Activated naive CD4-positive, alpha-beta T cell treated with anti-CD3 and anti-CD28 coated beads, Interleukin-2, amount 50 U/mL, for 16 hours (primary cell): ENCODE data around the gene DUS2.
A peak's percentile ranks its signal among the peaks of the same experiment; 100 is the strongest.
"Not testable (repeated sequence)": the region's sequence is repeated elsewhere in the genome, so short reads cannot be mapped to it uniquely, and the experiment has no call there.

ENCODE experiments used
- DNase-seq: peaks from one replicate; pipeline ENCODE4 v3.0.0-alpha.2; 2020

DUS2 gene

DNA sequence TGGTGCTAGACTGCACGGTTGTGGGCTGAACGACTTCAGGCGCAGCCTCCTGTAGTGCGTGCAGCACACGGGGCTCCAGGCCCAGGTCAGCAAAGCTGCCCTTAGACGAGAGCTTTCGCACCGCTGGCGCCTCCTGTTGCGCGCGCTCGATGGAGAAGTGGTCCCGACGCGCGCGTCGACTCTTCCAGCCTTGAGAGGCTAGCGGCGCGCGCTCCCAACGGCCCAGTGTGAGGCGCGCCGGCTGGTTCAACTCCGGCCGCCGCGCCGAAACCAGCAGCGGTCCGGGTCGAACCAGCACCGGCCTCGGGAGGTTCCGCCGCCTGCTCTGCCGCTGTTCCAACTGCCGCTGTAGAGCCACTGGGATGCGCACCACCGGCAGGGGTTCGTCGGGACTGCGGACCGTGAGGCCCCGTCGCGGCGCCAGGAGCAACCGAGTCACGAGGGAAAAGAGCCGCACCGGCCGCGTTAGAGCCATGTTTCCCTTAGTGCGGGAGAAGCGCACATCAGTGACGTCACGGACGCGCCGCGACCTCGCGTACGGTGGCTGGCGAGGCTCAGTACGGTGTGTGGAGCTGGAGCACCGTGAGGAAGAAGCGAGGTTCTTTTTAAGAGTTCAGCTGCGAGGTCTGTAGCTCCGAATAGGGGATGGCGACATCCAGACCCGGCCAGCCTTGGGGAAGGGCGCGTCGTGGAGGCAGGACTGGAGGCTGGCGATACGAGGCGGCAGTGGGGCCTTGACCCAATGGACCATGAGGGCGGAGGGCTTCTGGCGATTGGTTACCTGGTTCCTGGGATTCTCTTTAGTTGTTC lies at the start of gene DUS2, which contains the start of gene DDX28:
Gene DUS2, plus strand, starts transcription at position 557 of the 810 bp plus-strand sequence. CDS start 14,740 bp downstream, outside the sequence.
Gene DDX28, minus strand, starts transcription at position 505 of the 810 bp plus-strand sequence. Its CDS starts 30 bp downstream, at position 475.
- DNase-seq: peak; percentile 93

DNA sequence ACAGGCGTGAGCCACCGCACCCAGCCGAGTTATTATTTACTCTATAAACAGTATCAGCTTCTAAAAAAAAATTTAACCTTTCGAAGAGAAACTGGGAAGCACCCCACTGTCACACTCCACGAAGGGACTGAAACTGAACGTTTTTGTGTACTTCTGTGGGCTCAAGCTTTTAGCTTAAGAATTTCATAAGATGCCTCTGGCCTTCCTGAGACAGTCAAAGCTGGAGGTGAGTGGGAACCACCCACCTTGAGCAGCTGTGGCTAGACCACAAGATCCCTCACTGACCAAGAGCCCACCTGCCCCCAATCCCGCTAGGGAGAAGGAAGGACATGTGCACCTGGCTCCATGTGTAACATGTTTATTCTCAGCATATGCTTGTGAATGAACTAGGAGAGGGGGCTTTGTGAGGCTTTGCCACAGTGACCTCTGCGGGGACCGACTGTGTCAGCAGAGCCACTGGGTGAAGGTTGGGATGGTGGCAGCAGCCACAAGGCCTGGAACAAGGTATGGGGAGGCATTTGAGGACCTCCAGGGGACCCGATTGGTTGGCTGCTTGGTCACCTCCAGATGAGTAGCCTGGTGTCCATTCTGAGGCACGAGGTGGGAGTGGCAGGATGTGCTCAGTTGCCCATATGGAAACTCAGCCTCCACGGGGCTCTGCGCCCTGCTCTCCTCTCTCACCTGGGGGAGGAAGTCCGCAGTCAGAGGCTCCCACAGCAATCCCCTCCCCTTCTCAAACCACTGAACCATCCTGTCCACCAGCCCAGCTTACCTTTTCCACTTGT lies 47.6 kb upstream of the DUS2 start:
- no peak for DNase-seq

DNA sequence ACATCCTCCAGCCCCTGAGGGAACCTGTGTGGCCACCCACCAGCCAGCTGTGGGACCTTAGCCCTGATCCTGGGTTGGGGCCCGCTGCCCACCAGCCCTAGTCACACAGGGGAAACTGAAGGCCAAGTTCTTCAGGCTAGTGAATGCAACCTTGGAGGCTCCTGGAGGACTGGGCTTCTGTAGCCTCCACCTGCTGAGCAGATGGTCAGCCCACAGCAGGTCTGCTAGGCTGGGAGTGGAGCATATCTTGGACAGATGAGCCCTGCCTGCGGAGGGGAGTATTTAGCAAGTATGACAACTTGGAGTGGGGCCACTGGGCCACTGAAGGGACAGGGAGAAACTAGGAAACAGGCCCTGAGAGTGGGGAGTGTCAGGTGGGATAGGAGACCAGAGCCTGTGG lies 46.9 kb upstream of the DUS2 start:
- no peak for DNase-seq

DNA sequence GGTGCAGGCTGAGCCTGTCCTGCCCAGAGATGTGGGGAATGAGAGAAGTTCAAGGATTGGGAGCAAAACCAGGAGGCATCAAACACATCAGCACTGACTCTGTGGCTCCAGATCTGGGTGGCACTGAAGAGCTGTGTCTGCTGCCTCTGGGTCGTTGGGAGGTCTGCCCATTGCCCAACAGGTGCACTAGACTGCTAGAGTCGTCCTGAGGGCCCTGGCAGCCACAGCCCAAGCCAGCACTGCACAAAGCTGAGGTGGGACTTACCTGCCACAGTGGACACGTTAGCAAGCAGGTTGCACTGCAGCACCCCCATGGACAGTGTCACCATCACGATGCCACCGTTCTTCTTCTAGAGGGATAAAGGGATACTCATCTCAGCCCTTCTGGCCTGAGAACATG lies 46.1 kb upstream of the DUS2 start:
- DNase-seq: no peak

DNA sequence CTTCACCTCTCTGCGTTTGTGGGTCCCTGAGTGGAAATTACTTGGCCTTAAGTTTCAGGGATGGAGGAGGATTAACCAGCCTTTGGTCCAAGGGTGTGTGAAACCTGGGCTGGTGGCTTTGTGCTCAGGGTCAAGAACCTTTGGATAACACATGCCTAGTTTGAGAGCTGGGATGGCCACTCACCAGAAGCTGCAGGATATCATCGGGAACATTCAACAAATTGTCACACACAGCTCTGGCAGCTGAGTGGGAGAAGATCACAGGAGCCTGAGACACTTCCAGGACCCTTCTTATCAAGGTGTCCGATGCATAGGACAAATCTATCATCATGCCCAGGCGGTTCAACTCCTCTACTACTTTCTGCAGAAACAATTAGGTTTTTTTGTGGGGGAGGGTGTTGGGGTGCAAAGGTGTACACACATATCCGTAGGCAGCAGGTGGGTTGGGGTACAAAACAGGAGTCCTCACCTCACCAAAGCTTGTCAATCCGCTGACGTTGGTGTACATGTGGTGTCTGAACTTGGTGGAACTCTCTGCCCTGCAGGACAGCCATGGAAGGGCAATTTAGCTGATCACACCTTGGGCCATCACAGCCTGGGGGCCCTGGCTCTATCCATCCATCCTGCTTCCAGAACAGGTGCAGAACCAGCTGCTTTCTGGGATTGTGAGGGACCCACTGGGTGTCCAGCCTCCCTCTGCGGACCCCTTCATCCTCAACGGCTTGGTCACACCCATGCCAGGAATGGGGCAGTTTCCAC lies 45.4 kb upstream of the DUS2 start:
- no peak for DNase-seq

DNA sequence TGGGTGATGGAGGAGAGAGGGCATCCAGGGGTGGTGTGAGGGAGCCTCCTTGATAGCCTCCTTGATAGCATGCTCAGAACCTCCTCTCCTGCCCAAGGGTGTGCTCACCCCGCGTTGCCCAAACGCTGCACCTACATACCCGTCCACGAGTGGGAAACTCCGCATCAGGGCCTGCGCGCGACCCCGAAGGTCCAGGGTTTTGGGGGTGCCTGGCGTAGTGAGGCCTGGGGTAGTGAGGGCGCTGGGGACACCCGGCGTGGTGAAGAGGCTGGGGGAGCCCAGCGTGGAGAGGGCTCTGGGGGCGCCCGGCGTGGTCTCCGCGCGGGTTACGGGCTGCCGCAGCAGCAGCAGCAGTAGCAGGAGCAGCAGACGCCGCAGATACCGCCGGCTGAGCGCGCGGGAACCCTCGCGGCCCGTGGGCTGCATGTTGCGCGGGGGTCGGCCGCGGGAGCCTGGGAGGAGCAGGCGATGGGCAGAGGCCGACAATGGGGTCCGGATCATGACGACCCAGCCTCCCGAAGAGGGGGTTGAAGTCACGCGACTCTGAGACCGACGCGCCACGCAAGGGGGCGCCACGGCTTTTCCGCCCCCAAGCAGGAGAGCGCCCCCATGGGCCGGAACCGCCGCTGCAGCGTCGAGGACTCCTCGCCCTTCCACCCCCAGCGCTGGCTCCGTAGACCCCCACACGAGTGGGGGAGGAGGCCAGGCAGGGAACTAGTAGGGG lies 43.0 kb upstream of the DUS2 start, which contains the start of gene DPEP3:
Gene DPEP3, minus strand, starts transcription at position 545 of the 724 bp plus-strand sequence. Its CDS starts 119 bp downstream, at position 426.
- peak; percentile 30 for DNase-seq

DNA sequence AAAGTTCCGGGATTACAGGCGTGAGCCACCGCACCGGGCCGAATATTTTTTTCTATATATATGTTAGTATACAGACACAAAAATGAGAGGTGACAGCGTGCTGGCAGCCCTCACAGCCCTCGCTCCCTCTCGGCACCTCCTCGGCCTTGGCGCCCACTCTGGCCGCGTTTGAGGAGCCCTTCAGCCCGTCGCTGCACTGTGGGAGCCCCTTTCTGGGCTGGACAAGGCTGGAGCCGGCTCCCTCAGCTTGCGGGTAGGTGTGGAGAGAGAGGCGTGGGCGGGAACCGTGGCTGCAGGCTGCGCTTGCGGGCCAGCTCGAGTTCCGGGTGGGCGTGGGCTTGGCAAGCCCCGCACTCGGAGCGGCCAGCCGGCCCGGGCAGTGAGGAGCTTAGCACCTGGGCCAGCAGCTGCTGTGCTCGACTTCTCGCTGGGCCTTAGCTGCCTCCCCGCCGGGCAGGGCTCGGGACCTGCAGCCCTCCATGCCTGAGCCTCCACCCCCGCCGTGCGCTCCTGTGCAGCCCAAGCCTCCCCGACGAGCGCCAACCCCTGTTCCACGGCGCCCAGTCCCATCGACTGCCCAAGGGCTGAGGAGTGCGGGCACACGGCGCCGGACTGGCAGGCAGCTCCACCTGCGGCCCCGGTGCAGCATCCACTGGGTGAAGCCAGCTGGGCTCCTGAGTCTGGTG lies 40.9 kb upstream of the DUS2 start:
- DNase-seq: no peak

DNA sequence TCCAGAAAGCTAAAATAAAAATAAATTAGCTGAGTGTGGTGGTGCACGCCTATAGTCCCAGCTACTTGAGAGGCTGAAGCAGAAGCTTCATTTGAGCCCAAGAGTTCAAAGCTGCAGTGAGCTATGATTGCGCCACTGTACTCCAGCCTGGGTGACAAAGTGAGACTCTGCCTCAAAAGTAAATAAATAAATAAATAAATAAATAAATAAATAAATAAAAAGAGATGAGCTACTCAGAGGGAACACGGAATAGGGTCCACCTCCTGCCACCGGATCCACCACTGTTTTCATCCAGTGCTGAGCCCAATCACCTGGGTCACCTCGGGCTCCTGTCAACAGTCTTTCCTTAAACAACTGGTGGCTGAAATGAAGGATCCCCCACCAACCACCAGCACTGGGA lies 36.1 kb upstream of the DUS2 start:
- DNase-seq: no peak

DNA sequence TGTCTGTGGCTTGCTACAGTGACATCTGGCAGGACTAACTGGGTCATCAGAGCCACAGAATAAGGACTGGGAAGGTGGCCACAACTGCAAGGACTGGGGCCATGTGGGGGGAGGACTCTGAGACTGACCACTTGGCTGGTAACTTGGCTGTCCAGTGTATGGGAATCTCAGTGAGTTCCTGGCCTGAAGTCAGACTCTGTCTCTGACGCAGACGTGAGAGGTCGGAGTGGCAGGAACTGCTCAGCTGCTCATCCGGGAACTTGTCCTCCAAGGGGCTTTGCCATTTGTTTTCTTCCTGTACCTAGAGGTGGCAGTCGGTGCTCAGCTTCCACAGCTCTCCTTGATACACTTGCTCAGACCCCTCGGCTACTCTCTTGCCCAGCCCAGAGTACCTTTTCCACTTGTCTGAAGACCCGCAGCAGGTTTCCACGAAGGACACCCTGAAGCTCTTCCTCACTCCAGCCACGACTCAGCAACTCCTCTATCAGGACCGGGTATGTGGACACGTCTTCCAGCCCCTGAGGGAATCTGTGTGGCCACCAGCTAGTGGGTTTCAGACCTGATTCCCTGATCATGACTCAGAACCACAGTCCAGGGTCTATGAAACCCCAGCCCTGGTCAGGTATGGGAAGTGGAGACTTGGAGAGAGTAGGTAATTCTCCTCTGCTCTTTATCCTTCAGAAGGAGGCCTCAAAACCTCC lies 35.5 kb upstream of the DUS2 start:
- DNase-seq: no peak

DNA sequence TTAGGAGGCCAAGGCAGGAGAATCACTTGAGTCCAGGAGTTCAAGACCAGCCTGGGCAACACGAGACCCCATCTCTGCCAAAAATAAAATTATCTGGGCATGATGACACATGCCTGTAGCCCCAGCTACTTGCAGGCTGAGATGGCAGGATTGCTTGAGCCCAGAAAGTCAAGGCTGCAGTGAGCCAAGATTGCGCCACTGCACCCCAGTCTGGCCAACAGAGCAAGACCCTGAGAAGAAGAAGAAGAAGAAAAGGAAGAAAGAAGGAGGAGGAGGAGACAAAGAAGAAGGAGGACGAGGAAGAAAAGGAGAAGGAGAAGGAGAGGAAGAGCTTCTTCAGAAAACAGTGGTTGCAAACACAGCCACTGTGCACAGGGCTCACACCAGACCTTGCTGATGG lies 34.4 kb upstream of the DUS2 start:
- DNase-seq: no peak

DNA sequence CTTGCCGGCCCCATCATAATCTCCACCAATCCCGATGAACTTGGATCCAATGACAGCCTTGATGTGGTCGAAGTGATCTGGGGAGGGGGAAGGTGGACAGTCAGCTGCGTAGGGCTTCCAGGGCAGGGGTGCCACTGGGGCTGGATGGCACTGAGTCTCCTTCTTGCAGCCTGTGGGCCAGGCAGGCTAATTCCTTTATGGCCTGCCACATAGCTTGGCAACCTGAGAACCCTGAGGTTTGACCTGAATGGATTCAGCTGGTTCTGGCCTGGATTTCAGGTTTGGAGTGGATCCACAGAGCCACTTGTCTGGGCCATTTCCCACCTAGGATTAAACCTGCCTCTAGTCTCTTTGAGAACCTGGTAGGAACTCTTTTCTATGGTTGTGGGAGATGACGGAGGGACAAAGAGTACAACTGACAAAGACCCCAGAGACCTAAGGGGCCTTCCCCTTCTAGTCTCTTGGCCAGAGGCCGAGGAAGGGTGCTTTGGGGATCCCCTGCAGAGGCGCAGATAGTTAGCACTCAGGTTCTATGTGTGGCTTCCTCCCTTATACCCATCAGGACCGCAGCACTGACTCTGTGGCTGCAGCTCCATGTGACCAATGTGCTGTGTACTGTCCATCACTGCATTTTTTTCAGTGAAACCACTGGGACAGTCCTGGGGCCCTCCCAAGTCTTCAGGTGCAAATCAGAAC lies 33.6 kb upstream of the DUS2 start:
- DNase-seq: no peak

DNA sequence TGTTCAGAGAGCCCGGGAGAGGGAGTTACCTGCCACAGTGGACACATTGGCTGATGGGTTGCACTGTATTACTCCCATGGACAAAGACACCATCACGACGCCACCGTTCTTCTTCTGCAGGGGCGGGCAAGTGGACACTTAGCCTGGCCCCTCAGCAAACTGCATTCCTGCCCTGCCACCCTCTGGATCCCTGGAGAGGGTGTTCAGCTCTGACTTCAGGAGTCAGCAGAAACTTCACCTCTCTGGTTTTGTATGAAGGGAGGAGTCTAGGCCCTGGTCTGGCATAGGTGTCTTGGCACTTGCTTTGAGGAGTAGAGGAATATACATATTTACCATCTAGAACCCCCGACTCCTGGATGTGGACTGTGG lies 33.1 kb upstream of the DUS2 start:
- no peak for DNase-seq

DNA sequence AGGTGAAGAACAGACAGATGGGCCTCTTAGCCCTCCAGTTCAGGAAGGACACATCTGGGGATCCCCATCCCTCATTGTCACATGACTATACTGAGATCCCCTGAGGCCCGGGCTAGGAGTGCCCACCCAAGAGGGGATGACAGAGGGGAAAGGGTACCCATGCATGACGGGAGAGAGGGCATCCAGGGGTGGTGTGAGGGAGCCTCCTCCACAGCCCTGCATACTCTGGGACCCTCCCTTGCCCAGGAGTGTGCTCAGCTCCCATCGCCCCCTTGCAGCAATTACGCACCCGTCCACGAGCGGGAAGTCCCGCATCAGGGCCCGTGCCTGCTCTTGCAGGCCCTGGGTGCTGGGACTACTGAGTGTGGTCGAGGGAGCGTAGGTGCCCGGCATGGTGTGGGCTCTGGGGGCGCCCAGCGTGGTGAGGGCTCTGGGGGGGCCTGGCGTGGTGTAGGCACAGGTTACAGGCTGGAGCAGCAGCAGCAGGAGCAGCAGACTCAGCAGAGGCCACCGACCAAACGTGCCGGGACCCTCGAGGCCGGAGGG lies 30.4 kb upstream of the DUS2 start:
- no peak for DNase-seq

DNA sequence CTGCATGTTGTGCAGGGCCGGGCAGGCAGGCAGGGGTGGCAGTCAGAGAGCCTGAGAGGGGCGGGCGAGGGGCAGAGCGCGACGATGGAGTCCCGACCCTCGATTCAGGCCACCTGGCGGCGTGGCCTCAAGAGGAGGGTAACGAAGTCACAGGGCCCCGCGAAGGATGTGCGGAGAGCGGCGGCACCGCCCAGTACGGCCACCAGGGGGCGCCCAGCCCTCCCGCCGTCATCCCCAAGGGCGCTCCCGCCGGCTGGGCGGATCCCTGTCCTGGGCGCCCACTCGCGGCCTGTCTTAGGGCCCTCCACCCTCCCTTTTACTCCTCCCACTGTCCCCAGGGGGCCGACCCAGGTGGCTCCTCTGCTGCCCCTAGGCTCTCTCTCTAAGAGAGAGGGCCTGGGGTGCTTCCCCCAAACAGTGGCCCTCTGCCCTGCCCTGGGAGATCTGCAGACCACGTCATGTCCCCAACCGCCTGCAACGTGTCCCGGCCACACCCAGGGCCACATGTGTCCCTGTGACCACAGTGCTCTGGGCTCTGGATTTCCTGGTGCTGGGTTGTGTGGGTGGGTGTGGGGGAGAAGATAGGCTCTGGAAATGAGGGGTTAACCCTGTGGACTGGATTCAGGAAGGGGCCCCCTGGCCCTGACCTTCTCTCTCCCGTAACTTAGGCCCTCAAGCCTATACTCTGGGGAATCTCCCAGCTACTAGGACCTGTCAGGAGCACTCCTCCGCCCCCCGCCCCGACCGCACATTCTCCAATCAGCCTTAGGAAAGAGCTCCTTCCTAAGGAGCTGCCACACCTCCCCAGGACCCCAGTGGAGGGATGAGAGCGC lies 29.7 kb upstream of the DUS2 start:
- DNase-seq: peak; percentile 83

DNA sequence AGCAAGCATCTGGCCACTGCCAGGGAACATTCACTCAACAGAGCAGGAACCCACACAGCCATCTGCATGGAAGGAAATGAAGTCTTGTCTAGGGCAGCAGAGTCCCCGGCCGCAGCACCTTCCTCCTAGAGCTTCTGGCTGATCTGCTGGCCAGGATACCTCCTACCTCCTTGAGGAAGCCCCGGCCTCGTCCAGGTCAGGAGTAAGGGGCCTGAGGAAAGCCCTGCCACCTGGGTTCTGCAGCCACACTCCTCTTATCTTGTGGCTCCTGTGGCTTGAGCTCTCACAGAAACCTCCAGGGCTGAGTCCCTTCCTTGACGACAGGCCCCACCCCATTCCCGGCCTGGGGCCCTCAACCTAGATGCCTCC lies 29.1 kb upstream of the DUS2 start:
- DNase-seq: not testable (repeated sequence)

DNA sequence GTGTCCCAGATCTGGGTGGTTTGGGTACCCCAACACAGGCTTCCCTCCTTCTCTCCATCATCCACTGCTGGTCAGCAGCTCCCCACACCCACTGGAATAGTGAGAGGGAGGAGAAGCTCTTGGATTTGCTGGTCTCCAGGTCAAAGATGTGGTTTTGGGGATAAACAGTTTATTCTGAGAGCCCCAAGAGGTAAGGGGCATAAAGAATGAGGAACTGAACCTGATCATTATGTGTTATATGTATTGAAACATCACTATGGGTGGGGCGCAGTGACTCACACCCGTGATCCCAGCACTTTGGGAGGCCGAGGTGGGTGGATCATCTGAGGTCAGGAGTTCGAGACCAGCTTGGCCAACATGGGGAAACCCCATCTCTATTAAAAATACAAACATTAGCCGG lies 27.7 kb upstream of the DUS2 start:
- DNase-seq: peak; percentile 35

DNA sequence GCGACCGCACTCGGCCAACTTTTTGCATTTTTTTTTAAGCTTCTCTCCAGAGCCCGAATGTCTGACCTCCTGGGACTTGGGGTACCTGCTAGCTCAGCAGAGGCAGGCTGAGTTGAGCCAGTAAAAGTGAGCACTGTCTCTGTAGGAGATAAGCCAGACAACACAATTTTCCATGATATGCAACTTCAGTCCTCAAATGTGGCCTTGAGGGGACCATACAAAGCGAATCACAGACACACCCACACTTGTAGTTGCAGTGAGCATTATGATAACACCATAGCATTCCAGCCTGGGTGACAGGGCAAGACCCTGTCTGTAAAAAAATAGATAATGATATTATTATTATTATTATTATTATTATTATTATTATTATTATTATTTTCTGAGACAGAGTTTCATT lies 26.4 kb upstream of the DUS2 start:
- DNase-seq: no peak

DNA sequence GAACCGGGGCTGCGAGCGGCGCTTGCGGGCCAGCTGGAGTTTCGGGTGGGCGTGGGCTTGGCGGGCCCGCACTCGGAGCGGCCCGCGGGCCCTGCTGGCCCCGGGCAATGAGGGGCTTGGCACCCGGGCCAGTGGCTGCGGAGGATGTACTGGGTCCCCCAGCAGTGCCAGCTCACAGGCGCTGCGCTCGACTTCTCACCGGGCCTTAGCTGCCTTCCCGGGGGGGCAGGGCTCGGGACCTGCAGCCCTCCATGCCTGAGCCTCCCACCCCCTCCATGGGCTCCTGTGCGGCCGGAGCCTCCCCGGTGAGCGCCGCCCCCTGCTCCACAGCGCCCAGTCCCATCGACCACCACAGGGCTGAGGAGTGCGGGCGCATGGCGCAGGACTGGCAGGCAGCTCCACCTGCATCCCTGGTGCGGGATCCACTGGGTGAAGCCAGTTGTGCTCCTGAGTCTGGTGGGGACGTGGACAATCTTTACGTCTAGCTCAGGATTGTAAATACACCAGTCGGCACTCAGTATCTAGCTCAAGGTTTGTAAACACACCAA lies 24.8 kb upstream of the DUS2 start:
- not testable (repeated sequence) for DNase-seq
